Endothelial cell of umbilical vein (primary cell): ENCODE results near the gene PNLIPRP2. TPM values are rescaled to one million over a fixed set of nuclear protein-coding genes. Genes with fewer than 3 reads are reported as not detected.

ENCODE experiments used
- BruUV-seq: library from RNA; stranded (reverse); fragments of 400-500 nt; replicated peaks from 2 replicates; lab custom pipeline; 2021; lab: Mats Ljungman, UMichigan
- CTCF ChIA-PET: fragments of 300-600, 350-600 bp; sonication (Branson Sonifier 250); formaldehyde crosslinking; loops from one replicate; lab custom pipeline; 2021; ENCODE audit warnings: antibody characterized with exemption, inconsistent platforms; lab: Charles Lee
- POLR2A ChIA-PET: fragments of 300-600, 350-600 bp; sonication (Branson Sonifier 250); formaldehyde crosslinking; loops from one replicate; lab custom pipeline; 2021; ENCODE audit warnings: antibody characterized with exemption, inconsistent platforms; lab: Charles Lee
- DNase-seq: peaks from one replicate; pipeline ENCODE4 v3.0.0-alpha.2; 2011; ENCODE audit warnings: low read depth, low spot score
- FAIRE-seq: peaks from 2 replicates; lab custom pipeline; 2011; peaks lifted over from hg19 to GRCh38; lab: Jason Lieb, UNC
- H2AFZ ChIP-seq: 2 replicates; pipeline ENCODE4 v1.6.0; 2012; ENCODE audit warnings: low read depth, low read length, control low read depth, inconsistent platforms
- H3K27ac ChIP-seq: 2 replicates; pipeline ENCODE4 v1.5.1; 2011; ENCODE audit warnings: low read depth, mild to moderate bottlenecking, control low read depth, low read length, moderate library complexity; ENCODE audit not compliant: insufficient read depth
- H3K27me3 ChIP-seq, 2 experiments: 2 replicates each; pipeline versions ENCODE4 v1.6.0 to v1.6.1; 2011; ENCODE audit warnings: low read length in 2 of 2, mixed read lengths in 1 of 2; ENCODE audit not compliant: control insufficient read depth in 2 of 2, insufficient read depth in 2 of 2
- H3K36me3 ChIP-seq, 2 experiments: 2 replicates in 1 of 2; 3 replicates in 1 of 2; pipeline ENCODE4 v1.5.1; 2011; ENCODE audit warnings: low read length in 2 of 2, mild to moderate bottlenecking in 1 of 2, moderate library complexity in 1 of 2; ENCODE audit not compliant: control insufficient read depth in 2 of 2, insufficient read depth in 2 of 2; ENCODE audit errors: extremely low read depth in 1 of 2
- H3K4me1 ChIP-seq: 3 replicates; pipeline ENCODE4 v1.5.1; 2011; ENCODE audit warnings: mild to moderate bottlenecking, low read length; ENCODE audit not compliant: control insufficient read depth, insufficient read depth; ENCODE audit errors: extremely low read depth
- H3K4me2 ChIP-seq: 2 replicates; pipeline ENCODE4 v1.6.1; 2011; ENCODE audit warnings: low read length, control low read depth, mixed read lengths; ENCODE audit not compliant: insufficient read depth
- H3K4me3 ChIP-seq, 3 experiments: fragments of 200-600 bp in 1 of 3; sonication (generic), shearing (Covaris generic) in 1 of 3; replicated peaks in 1 of 3; 2 replicates each; pipeline ENCODE4 v1.5.1; 2011 to 2016; ENCODE audit warnings: control low read depth in 3 of 3, low read length in 3 of 3, mild to moderate bottlenecking in 2 of 3, inconsistent platforms in 1 of 3, low read depth in 1 of 3, moderate library complexity in 1 of 3; ENCODE audit not compliant: insufficient read depth in 1 of 3
- H3K79me2 ChIP-seq: 2 replicates; pipeline ENCODE4 v1.6.0; 2012; ENCODE audit warnings: low read length, inconsistent platforms; ENCODE audit not compliant: control insufficient read depth, insufficient read depth
- H3K9ac ChIP-seq: replicated peaks from 2 replicates; pipeline ENCODE3; 2011; ENCODE audit warnings: low read length, control low read depth; ENCODE audit not compliant: insufficient read depth; ENCODE audit errors: extremely low read depth
- H3K9me1 ChIP-seq: replicated peaks from 3 replicates; pipeline ENCODE4 v1.6.0; 2011; ENCODE audit warnings: mild to moderate bottlenecking, low read length; ENCODE audit not compliant: control insufficient read depth, insufficient read depth; ENCODE audit errors: extremely low read depth
- H3K9me3 ChIP-seq: replicated peaks from 2 replicates; pipeline ENCODE4 v1.5.1; 2012; ENCODE audit warnings: low read length, inconsistent platforms; ENCODE audit not compliant: control insufficient read depth, insufficient read depth
- H4K20me1 ChIP-seq: replicated peaks from 2 replicates; pipeline ENCODE3; 2011; ENCODE audit warnings: mild to moderate bottlenecking, low read length; ENCODE audit not compliant: control insufficient read depth, insufficient read depth; ENCODE audit errors: extremely low read depth
- EZH2 ChIP-seq: IDR thresholded peaks from 2 replicates; pipeline ENCODE4 v1.6.1; 2012; ENCODE audit warnings: borderline replicate concordance, low read depth, mild to moderate bottlenecking, moderate library complexity, low read length, inconsistent platforms; ENCODE audit not compliant: severe bottlenecking
- FOS ChIP-seq: IDR thresholded peaks from 2 replicates; pipeline ENCODE4 v1.6.1; 2011; ENCODE audit warnings: mild to moderate bottlenecking, low read length, moderate library complexity, borderline replicate concordance; ENCODE audit not compliant: insufficient read depth
- GATA2 ChIP-seq: IDR thresholded peaks from 2 replicates; pipeline ENCODE4 v1.7.0; 2011; ENCODE audit warnings: low read depth, mild to moderate bottlenecking, moderate library complexity, mixed read lengths, low read length; ENCODE audit not compliant: insufficient read length, insufficient read depth
- JUN ChIP-seq: IDR thresholded peaks from 2 replicates; pipeline ENCODE4 v1.6.1; 2011; ENCODE audit warnings: borderline replicate concordance, low read depth; ENCODE audit not compliant: insufficient read length, insufficient read depth
- MYC ChIP-seq: IDR thresholded peaks from one replicate; pipeline ENCODE4 v1.6.1; 2011; ENCODE audit warnings: mild to moderate bottlenecking, low read depth, low read length
- POLR2A ChIP-seq: IDR thresholded peaks from 2 replicates; pipeline ENCODE4 v1.6.1; 2012; ENCODE audit warnings: low read depth, mild to moderate bottlenecking, control low read depth, low read length
- POLR2AphosphoS5 ChIP-seq: IDR thresholded peaks from 2 replicates; pipeline ENCODE4 v1.6.1; 2012; ENCODE audit warnings: low read depth, mild to moderate bottlenecking, control low read depth, low read length, moderate library complexity; ENCODE audit not compliant: insufficient read depth
- dilution Hi-C: fragments of 300-500 bp; cut with MboI; formaldehyde crosslinking; loops from one replicate; pipeline ENCODE4 v1.15.0; 2019; ENCODE audit warnings: low sequenced_read_pairs; ENCODE audit not compliant: extremely low pct_ligation_motif_present
- intact Hi-C: fragments of 100-400 bp; cut with micrococcal nuclease; formaldehyde crosslinking; loops from one replicate; pipeline ENCODE4 v1.10.0; 2022
- polyA plus RNA-seq, 4 experiments: library from polyadenylated mRNA; depleted of rRNA in 3 of 4; stranded (reverse) in 3 of 4; unstranded in 1 of 4; fragments of >200 nt; gene quantifications; 2 replicates each; pipeline versions ENCODE4 v1.2.1 to v1.2.3, GENCODE V29; 2011 to 2012; ENCODE audit warnings: missing spikeins in 1 of 4
- total RNA-seq: library from RNA; stranded (reverse); gene quantifications from 2 replicates; pipeline ENCODE4 v1.2.3, GENCODE V29; 2021
- TF ChIP-seq, protein P1 (sequence below), 2 donors: IDR thresholded peaks; 1 replicate in 1 of 2; 2 replicates in 1 of 2; pipeline ENCODE4 v1.5.1; 2011; ENCODE audit warnings: low read length in 2 of 2, mild to moderate bottlenecking in 2 of 2, moderate library complexity in 2 of 2, control low read depth in 1 of 2, inconsistent platforms in 1 of 2, low read depth in 1 of 2; ENCODE audit not compliant: insufficient read depth in 1 of 2; ENCODE audit errors: extremely low read depth in 1 of 2
- TF ChIP-seq, protein P2 (sequence below): IDR thresholded peaks from 2 replicates; pipeline ENCODE4 v1.6.1; 2011; ENCODE audit not compliant: insufficient read depth, insufficient read length

The PNLIPRP2 gene
- total and polyA plus RNA-seq, 2 donors (not counting 3 experiments of a cell fraction or from before 2014, with no cell fraction given) = not detected

DNA sequence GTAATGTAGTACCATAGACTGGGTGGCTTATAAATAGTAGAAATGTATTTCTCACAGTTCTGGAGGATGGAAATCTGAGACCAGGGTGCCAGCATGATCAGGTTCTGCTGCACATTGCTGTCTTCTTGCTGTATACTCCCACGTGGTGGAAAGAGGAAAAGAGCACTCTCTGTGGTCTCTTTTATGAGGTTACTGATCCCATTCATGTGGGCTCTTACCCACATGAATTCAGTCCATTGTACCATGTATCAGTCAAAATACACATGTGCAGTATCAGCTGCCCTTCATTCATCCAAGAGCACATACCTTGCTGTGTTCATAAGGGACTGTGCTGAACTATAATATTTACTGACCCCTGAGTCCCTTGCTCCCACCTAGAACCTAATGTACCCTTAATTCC is 17.1 kb downstream of the PNLIPRP2 start:
- intact Hi-C loops = no loop called here
- TF ChIP-seq POLR2A (no peak), JUN (no peak), FOS (no peak), MYC (no peak), EZH2 (no peak), GATA2 (no peak), POLR2AphosphoS5 (no peak)
- TF ChIP-seq, protein P1, sequence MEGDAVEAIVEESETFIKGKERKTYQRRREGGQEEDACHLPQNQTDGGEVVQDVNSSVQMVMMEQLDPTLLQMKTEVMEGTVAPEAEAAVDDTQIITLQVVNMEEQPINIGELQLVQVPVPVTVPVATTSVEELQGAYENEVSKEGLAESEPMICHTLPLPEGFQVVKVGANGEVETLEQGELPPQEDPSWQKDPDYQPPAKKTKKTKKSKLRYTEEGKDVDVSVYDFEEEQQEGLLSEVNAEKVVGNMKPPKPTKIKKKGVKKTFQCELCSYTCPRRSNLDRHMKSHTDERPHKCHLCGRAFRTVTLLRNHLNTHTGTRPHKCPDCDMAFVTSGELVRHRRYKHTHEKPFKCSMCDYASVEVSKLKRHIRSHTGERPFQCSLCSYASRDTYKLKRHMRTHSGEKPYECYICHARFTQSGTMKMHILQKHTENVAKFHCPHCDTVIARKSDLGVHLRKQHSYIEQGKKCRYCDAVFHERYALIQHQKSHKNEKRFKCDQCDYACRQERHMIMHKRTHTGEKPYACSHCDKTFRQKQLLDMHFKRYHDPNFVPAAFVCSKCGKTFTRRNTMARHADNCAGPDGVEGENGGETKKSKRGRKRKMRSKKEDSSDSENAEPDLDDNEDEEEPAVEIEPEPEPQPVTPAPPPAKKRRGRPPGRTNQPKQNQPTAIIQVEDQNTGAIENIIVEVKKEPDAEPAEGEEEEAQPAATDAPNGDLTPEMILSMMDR (IDR thresholded peaks at IDR 0.05; ENCODE audit: extremely low read depth in 1 of 2, insufficient read depth in 1 of 2, low read depth in 1 of 2, low read length in 2 of 2) = no peak
- TF ChIP-seq, protein P2, sequence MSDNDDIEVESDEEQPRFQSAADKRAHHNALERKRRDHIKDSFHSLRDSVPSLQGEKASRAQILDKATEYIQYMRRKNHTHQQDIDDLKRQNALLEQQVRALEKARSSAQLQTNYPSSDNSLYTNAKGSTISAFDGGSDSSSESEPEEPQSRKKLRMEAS = no peak
- BruUV-seq = no TSS peak
- Histone ChIP-seq H3K4me2 (no peak overlapping the region), H3K9me3 (no peaks in the 10 kb centered on the region), H3K79me2 (no peaks in the 10 kb centered on the region), H3K9me1 (no peaks in the 10 kb centered on the region), H3K4me3 (no peak overlapping the region), H3K27me3 (no peaks in the 10 kb centered on the region), H3K36me3 (no peaks in the 10 kb centered on the region), H3K4me1 (no peaks in the 10 kb centered on the region), H4K20me1 (no peaks in the 10 kb centered on the region), H3K27ac (no peak overlapping the region), H2AFZ (no peak overlapping the region), H3K9ac (no peak overlapping the region)
- no peak for FAIRE-seq
- dilution Hi-C loops = no loop called here
- DNase-seq = no peak
- ChIA-PET CTCF (no interaction called here), POLR2A (no interaction called here)
